Keratinocyte (primary cell): ENCODE data around the gene OR6B3. TPM values are rescaled to one million over a fixed set of nuclear protein-coding genes. Genes with fewer than 3 reads are reported as not detected.

Experiments used
- DNase-seq: peaks from one replicate; pipeline ENCODE4 v3.0.0-alpha.2; 2011; ENCODE audit warnings: low read depth, missing footprints, low spot score
- FAIRE-seq: peaks from 2 replicates; lab custom pipeline; 2011; peaks lifted over from hg19 to GRCh38; lab: Jason Lieb, UNC
- H2AFZ ChIP-seq: 2 replicates; pipeline ENCODE4 v1.6.0; 2012; ENCODE audit warnings: low read length, control low read depth, inconsistent platforms; ENCODE audit not compliant: control insufficient read depth
- H3K27ac ChIP-seq: 2 replicates; pipeline ENCODE4 v1.5.1; 2011; ENCODE audit warnings: low read length; ENCODE audit not compliant: control insufficient read depth, insufficient read depth
- H3K27me3 ChIP-seq: 3 replicates; pipeline ENCODE4 v1.6.0; 2011; ENCODE audit warnings: low read length; ENCODE audit not compliant: control insufficient read depth, insufficient read depth; ENCODE audit errors: extremely low read depth
- H3K36me3 ChIP-seq, 2 experiments: 2 replicates in 1 of 2; 3 replicates in 1 of 2; pipeline ENCODE4 v1.5.1; 2011; ENCODE audit warnings: low read length in 2 of 2, mild to moderate bottlenecking in 1 of 2; ENCODE audit not compliant: control insufficient read depth in 2 of 2, insufficient read depth in 2 of 2; ENCODE audit errors: extremely low read depth in 1 of 2
- H3K4me1 ChIP-seq: 3 replicates; pipeline ENCODE4 v1.5.1; 2011; ENCODE audit warnings: low read length; ENCODE audit not compliant: control insufficient read depth, insufficient read depth; ENCODE audit errors: extremely low read depth
- H3K4me2 ChIP-seq: 3 replicates; pipeline ENCODE4 v1.6.0; 2011; ENCODE audit warnings: low read depth, low read length; ENCODE audit not compliant: control insufficient read depth, insufficient read depth; ENCODE audit errors: extremely low read depth
- H3K4me3 ChIP-seq, 3 experiments: fragments of 200-600 bp in 1 of 3; sonication (generic) in 1 of 3; 2 replicates in 2 of 3; 3 replicates in 1 of 3; pipeline ENCODE4 v1.5.1; 2011 to 2016; ENCODE audit warnings: low read length in 3 of 3, mild to moderate bottlenecking in 3 of 3, control low read depth in 2 of 3, inconsistent platforms in 1 of 3, low read depth in 1 of 3, mixed read lengths in 1 of 3, mixed run types in 1 of 3, moderate library complexity in 1 of 3; ENCODE audit not compliant: control insufficient read depth in 2 of 3, insufficient read depth in 2 of 3; ENCODE audit errors: extremely low read depth in 1 of 3
- H3K79me2 ChIP-seq: 2 replicates; pipeline ENCODE4 v1.6.0; 2012; ENCODE audit warnings: low read length; ENCODE audit not compliant: control insufficient read depth, insufficient read depth
- H3K9ac ChIP-seq: 3 replicates; pipeline ENCODE4 v1.6.0; 2011; ENCODE audit warnings: low read length; ENCODE audit not compliant: control insufficient read depth, insufficient read depth; ENCODE audit errors: extremely low read depth
- H3K9me1 ChIP-seq: 3 replicates; pipeline ENCODE4 v1.6.0; 2011; ENCODE audit warnings: low read length; ENCODE audit not compliant: control insufficient read depth, insufficient read depth; ENCODE audit errors: extremely low read depth
- H3K9me3 ChIP-seq: 2 replicates; pipeline ENCODE4 v1.5.1; 2012; ENCODE audit warnings: low read depth, low read length; ENCODE audit not compliant: control insufficient read depth
- H4K20me1 ChIP-seq: 3 replicates; pipeline ENCODE4 v1.6.0; 2011; ENCODE audit warnings: low read length; ENCODE audit not compliant: control insufficient read depth, insufficient read depth; ENCODE audit errors: extremely low read depth
- EZH2 ChIP-seq: IDR thresholded peaks from one replicate; pipeline ENCODE4 v1.6.1; 2012; ENCODE audit warnings: inconsistent platforms, mild to moderate bottlenecking, low read length, moderate library complexity
- dilution Hi-C: fragments of 300-500 bp; cut with MboI; formaldehyde crosslinking; loops from one replicate; pipeline ENCODE4 v1.7.0; 2020; ENCODE audit warnings: low sequenced_read_pairs; ENCODE audit not compliant: extremely low pct_ligation_motif_present
- polyA minus RNA-seq, 3 experiments: library from RNA; depleted of rRNA, polyadenylated mRNA; stranded (reverse); fragments of >200 nt; gene quantifications; 1 replicate in 1 of 3; 2 replicates in 1 of 3; 3 replicates in 1 of 3; pipeline ENCODE4 v1.2.3, GENCODE V29; 2011
- polyA plus RNA-seq, 5 experiments: library from polyadenylated mRNA; depleted of rRNA in 3 of 5; stranded (reverse) in 3 of 5; stranded (forward) in 1 of 5; unstranded in 1 of 5; fragments of >200 nt; gene quantifications; 1 replicate in 1 of 5; 2 replicates in 3 of 5; 3 replicates in 1 of 5; pipeline versions ENCODE4 v1.2.1 to v1.2.3, GENCODE V29; 2011 to 2012; ENCODE audit warnings: missing spikeins in 2 of 5, low read depth in 1 of 5, low replicate concordance in 1 of 5
- TF ChIP-seq, protein P1 (sequence below), 3 experiments: IDR thresholded peaks in 1 of 3; conservative IDR thresholded peaks in 1 of 3; optimal IDR thresholded peaks in 1 of 3; 2 replicates in 2 of 3; 3 replicates in 1 of 3; pipeline versions ENCODE3 to v1.5.1; 2011; ENCODE audit warnings: low read length in 3 of 3, mild to moderate bottlenecking in 3 of 3, moderate library complexity in 2 of 3, control low read depth in 1 of 3, inconsistent platforms in 1 of 3; ENCODE audit not compliant: insufficient read depth in 2 of 3; ENCODE audit errors: extremely low read depth in 1 of 3

The OR6B3 gene
- polyA plus RNA-seq (not detected in 3 replicates), polyA minus RNA-seq (not detected in 3 replicates)
- not detected for polyA plus RNA-seq (2011; ENCODE audit: low read depth)
- polyA plus RNA-seq (2011; cell fraction: cytosol; rRNA removed) = not detected in 2 replicates
- not detected in 2 replicates for polyA plus RNA-seq (2011; cell fraction: nucleus; rRNA removed)
- polyA plus RNA-seq (2012; ENCODE audit: low replicate concordance) = not detected in 2 replicates
- not detected for polyA minus RNA-seq (2011; cell fraction: cytosol; rRNA and poly(A)+ RNA removed)
- polyA minus RNA-seq (2011; cell fraction: nucleus; rRNA and poly(A)+ RNA removed) = not detected in 2 replicates

DNA sequence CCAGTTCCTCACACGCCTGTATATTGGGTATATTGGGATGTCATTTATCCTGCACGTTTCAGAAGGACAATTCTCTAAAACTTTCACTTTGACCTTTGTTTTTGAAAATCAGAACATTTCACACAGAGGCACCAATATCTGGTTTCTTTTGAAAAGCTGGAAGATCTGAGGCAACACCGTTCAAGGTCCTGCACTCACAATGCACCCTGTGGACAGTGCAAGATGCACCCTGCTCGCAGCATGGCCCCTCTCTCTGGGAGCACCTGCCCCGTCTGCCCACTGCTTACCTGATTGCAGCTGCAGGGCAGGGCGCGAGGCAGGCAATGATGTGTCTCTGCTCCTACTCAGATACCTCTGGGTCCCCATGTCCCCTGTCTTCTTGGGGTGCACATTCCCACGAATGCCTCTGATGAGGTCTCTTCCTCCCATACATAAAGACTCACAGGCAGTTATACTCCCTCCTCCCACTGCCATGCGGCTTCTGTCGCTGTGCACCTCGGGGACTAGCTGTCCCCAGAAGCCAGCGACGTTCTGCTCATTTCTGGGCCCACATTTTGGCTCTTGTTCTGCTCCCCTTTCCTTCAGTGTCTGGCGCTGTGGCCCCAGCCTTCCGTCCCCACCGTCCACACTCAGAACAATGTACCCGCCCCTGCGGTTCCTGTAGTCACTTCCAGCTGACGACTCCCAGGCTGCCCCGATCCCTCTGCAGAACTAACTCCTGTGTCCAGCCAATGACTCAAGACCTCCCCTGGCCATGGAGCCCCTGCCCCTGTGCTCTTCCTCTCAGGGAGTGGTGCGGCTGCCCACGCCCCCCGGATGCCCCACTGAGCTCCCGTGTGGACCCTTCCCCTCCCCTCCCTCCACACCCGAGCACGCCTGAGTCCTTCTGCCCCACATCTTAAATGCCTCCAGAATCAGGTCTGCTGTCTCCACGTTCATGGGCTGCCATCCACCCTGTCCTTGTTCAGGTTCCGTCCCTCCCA lies at the start of gene OR6B3:
Gene OR6B3 (minus strand): TSS at position 349 of the 983 bp plus-strand sequence.
- Histone ChIP-seq H3K27me3 (peaks cover 34% of the 10 kb centered on the region), H3K4me1 (no peaks in the 10 kb centered on the region), H3K4me3 (no peak within 1 kb of the TSS), H3K4me2 (no peak within 1 kb of the TSS), H3K9ac (no peak within 1 kb of the TSS), H2AFZ (no peak within 1 kb of the TSS), H3K9me1 (no peaks in the 10 kb centered on the region), H3K9me3 (no peaks in the 10 kb centered on the region), H3K79me2 (no peaks in the 10 kb centered on the region), H4K20me1 (no peaks in the 10 kb centered on the region), H3K36me3 (no peaks in the 10 kb centered on the region), H3K27ac (no peak within 1 kb of the TSS)
- dilution Hi-C loops = no loop called here
- no peak for DNase-seq
- FAIRE-seq = no peak
- TF ChIP-seq EZH2 = no peak
- TF ChIP-seq, protein P1, sequence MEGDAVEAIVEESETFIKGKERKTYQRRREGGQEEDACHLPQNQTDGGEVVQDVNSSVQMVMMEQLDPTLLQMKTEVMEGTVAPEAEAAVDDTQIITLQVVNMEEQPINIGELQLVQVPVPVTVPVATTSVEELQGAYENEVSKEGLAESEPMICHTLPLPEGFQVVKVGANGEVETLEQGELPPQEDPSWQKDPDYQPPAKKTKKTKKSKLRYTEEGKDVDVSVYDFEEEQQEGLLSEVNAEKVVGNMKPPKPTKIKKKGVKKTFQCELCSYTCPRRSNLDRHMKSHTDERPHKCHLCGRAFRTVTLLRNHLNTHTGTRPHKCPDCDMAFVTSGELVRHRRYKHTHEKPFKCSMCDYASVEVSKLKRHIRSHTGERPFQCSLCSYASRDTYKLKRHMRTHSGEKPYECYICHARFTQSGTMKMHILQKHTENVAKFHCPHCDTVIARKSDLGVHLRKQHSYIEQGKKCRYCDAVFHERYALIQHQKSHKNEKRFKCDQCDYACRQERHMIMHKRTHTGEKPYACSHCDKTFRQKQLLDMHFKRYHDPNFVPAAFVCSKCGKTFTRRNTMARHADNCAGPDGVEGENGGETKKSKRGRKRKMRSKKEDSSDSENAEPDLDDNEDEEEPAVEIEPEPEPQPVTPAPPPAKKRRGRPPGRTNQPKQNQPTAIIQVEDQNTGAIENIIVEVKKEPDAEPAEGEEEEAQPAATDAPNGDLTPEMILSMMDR (optimal IDR thresholded peaks at IDR 0.05 in 1 of 3, IDR thresholded peaks at IDR 0.05 in 1 of 3, conservative IDR thresholded peaks at IDR 0.05 in 1 of 3; ENCODE audit: extremely low read depth in 1 of 3, insufficient read depth in 2 of 3, low read length in 3 of 3) = no peak

DNA sequence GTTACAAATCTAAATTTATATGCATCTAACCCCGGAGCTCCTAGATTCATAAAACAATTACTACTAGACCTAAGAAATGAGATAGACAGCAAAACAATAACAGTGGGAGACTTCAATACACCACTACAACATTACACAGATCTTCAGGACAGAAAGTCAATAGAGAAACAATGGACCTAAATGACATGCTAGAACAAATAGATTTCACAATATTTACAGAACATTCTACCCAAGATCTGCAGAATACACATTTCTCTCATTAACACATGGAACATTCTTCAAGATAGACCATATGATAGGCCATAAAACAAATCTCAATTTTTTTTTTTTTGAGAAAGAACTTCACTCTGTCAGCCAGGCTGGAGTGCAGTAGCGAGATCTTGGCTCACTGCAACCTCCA lies 45.0 kb upstream of the OR6B3 start:
- no peaks in the 10 kb centered on the region for H4K20me1 ChIP-seq
- no peak overlapping the region for H3K4me2 ChIP-seq
- dilution Hi-C loops = no loop called here
- H3K36me3 ChIP-seq = no peaks in the 10 kb centered on the region
- H2AFZ ChIP-seq = no peak overlapping the region
- FAIRE-seq (no peak), DNase-seq (no peak)
- H3K4me1 ChIP-seq = no peaks in the 10 kb centered on the region
- H3K27me3 ChIP-seq = peaks cover 44% of the 10 kb centered on the region
- no peak overlapping the region for H3K9ac ChIP-seq
- no peak overlapping the region for H3K4me3 ChIP-seq
- H3K9me1 ChIP-seq = no peaks in the 10 kb centered on the region
- H3K9me3 ChIP-seq = no peaks in the 10 kb centered on the region
- TF ChIP-seq, protein P1 (optimal IDR thresholded peaks at IDR 0.05 in 1 of 3, IDR thresholded peaks at IDR 0.05 in 1 of 3, conservative IDR thresholded peaks at IDR 0.05 in 1 of 3; ENCODE audit: extremely low read depth in 1 of 3, insufficient read depth in 2 of 3, low read length in 3 of 3) = no peak
- TF ChIP-seq EZH2 = no peak
- no peaks in the 10 kb centered on the region for H3K79me2 ChIP-seq
- no peak overlapping the region for H3K27ac ChIP-seq
